OCI-LY3 (cell line): ENCODE data around the gene LONRF3.

Experiments
- EZH2phosphoT487 ChIP-seq: fragments of 200-600 bp; shearing (Covaris generic); IDR thresholded peaks from 2 replicates; pipeline ENCODE4 v1.6.1; 2018; ENCODE audit warnings: antibody characterized with exemption, mixed run types, low read depth
- TF ChIP-seq, protein P1 (sequence below): fragments of 200-600, 300-600 bp; sonication (generic); IDR thresholded peaks from 2 replicates; pipeline ENCODE4 v1.5.1; 2014; ENCODE audit warnings: antibody characterized with exemption, low read length, low read depth

DNA sequence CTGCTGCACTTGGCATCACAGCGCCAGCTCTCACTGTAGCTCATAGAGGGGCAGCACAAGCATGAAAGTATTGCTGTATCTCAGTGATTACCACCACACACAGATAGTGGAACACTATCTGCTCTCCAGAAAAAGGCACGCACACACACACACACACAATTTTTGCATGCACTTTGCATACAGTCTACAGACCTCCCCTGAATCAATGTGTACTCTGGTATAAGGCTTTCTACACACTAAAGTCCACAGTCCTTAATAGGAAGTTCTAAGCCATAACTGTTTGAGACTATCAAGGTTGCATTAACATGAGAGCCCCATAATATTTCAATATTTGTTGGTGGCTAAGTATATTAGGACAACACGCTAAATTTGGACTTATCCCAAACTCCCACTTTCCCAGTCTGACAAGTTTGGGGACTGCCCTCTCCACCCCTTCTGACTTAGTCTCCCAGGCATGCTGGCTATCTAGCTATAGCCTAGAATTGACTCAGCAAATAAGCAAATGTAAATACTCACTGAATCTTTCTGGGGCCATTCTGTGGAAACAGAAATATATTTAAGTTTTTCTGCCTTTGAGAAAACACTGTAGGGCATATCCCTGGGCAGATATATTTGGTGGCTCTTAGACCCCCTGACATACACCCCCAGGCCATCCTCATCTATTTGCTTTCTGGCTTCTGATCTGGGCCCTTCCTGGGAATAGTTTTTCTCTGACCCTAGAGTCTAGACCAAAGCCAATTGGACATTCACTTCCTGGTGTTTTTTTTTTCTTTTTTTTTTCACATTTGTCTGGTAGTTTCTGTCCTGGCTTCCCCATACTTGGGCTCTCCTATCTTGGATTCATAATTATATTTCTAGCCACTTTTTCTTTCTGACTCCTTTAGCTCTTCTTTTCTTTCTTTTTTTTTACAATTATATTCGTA, 62.0 kb downstream of the LONRF3 start:
- TF ChIP-seq, protein P1, sequence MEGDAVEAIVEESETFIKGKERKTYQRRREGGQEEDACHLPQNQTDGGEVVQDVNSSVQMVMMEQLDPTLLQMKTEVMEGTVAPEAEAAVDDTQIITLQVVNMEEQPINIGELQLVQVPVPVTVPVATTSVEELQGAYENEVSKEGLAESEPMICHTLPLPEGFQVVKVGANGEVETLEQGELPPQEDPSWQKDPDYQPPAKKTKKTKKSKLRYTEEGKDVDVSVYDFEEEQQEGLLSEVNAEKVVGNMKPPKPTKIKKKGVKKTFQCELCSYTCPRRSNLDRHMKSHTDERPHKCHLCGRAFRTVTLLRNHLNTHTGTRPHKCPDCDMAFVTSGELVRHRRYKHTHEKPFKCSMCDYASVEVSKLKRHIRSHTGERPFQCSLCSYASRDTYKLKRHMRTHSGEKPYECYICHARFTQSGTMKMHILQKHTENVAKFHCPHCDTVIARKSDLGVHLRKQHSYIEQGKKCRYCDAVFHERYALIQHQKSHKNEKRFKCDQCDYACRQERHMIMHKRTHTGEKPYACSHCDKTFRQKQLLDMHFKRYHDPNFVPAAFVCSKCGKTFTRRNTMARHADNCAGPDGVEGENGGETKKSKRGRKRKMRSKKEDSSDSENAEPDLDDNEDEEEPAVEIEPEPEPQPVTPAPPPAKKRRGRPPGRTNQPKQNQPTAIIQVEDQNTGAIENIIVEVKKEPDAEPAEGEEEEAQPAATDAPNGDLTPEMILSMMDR = no peak
- no peak for TF ChIP-seq EZH2phosphoT487
